ENCODE data around the gene SIAH1.
"Not testable (repeated sequence)": the region's sequence is repeated elsewhere in the genome, so short reads cannot be mapped to it uniquely, and the experiment has no call there.

SIAH1 gene

GRCh38 chr16:48385253-48386150 lies at the start of gene SIAH1:
Gene SIAH1 (minus strand): TSS chr16:48385413. CDS start chr16:48362428, 22,985 bp downstream.
- peak in 1 of 2 experiments; percentile 53 for DNase-seq

GRCh38 chr16:48434653-48435317 lies 49.6 kb upstream of the SIAH1 start:
- DNase-seq = no peak

- no peak for DNase-seq
These were observed 48.8 kb upstream of the SIAH1 start for GRCh38 chr16:48433850-48434530.

- DNase-seq = no peak
These were observed 48.1 kb upstream of the SIAH1 start for GRCh38 chr16:48433116-48433849.

DNA sequence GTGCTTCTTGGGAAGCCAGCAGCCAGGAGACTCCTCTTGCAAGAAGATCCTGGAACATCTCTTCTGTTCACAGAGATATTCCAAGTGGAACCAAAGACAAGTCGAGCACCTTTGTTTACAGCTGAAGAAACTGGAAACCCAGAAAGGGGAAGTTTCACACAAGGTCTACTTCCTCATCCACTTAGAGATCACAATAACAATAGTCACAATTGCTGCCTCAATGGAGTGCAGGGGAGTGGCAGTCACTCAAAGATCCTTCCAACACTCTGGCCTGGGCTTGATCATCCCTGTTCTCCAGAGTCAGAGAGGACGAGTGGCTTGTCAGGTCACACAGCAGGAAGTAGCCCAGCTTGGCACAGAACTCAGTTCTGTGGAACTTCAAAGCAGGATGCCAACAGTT lies 46.9 kb upstream of the SIAH1 start:
- no peak for DNase-seq

DNA sequence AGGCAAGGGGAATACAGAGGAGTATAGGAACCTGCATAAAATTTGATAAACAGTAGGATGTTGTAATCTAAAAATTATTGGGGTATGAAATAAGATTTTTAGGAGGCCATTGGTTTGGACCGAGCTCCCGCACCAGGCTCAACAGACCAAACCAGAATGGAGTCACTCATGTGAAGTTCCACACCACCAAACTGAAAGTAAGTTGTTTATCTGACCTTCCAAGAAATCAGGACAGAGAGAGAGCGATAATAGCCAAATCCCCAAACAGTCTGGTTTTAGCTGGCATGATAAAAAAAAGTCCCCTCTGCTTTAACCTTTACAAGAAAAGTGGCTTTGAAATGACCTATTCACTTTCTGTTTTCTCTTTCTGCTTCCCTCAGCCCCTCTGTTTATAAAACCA lies 45.7 kb upstream of the SIAH1 start:
- no peak for DNase-seq

DNA sequence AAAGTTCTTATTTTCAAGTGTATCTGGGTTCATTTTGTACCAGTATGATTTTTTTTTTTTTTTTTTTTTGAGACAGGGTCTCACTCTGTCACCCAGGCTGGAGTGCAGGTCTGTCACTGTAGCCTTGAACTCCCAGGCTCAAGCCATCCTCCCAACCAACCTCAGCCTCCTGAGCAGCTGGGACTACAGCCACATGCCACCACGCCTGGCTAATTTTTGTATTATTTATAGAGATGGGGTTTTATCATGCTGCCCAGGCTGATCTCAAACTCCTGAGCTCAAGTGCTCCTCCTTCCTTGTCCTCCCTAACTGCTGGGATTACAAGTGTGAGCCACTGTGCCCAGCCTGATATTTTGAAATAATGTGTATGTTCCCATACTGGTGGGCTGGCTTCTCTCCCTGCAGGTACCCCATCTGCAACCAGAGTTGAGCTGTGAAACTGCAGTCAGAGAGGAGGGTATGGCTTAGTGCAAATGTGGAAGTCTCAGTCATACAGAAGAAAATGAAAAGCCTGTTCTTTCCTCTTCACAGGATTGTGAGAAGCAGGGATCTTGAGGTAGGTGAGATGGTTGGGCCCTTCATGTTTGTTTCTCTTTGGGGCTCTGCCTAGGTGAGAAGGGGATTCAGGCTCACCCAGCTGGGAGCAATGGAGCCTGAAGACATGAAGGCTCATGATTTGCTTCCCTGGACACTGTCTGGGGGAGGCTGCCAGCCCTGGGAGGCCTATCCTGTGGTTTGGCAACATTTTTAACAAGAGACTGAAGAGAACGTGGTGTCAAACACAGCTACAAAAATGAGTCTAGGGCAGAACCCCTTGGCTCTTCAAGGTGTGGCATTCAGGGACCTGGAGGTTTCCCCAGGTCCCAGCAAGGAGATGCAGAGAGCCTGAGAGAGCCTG lies 41.3 kb upstream of the SIAH1 start:
- DNase-seq = no peak

- DNase-seq = no peak
These were observed 37.3 kb upstream of the SIAH1 start for GRCh38 chr16:48422537-48422936.

DNA sequence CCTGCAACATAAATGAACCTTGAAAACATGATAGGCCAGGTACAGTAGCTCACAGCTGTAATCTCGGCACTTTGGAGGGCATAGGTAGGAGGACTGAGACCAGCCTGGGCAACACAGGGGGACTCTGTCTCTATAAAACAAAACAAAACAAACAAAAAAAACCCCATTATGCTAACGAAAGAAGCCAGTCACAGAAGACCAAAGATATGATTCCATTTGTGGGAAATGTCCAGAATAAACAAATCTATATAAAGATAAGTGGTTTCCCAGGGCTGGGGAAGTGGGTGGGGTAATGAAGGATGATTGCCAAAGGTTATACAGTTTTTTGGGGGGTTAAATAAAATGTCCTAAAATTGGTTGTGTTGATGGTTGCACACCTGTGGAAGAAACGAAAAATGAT lies 36.5 kb upstream of the SIAH1 start:
- DNase-seq = no peak

- no peak for DNase-seq
These were observed 35.2 kb upstream of the SIAH1 start for GRCh38 chr16:48420437-48420836.

DNA sequence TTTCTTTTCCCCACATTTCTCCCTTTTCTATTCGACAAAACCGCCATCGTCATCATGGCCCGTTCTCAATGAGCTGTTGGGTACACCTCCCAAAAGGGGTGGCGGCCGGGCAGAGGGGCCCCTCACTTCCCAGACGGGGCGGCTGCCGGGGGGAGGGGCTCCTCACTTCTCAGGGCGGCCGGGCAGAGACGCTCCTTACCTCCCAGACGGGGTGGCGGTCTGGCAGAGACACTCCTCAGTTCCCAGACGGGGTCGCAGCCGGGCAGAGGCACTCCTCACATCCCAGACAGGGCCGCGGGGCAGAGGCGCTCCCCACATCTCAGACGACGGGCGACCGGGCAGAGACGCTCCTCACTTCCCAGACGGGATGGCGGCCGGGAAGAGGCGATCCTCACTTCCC lies 31.4 kb upstream of the SIAH1 start:
- not testable (repeated sequence) for DNase-seq

GRCh38 chr16:48413272-48413671 lies 28.1 kb upstream of the SIAH1 start:
- no peak for DNase-seq

- DNase-seq = no peak
These were observed 24.8 kb upstream of the SIAH1 start for GRCh38 chr16:48409839-48410632.

DNA sequence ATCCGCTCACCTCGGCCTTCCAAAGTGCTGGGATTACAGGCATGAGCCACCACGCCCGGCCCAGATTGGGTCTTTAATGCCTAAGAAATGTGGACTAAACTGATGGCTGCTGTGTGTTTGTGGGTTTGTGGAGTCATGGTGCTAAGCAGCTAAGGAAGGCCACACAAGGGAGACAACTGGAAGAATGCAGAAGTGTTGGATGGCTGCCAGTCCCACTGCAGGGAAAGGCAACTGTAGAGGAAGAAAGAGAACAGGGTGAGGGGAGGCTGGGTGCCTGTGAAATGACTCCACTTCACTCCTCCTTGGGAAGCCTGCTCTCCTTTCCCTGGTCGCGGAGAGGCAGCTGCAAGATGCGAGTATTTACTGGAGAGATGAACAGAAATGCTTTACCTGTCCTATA lies 23.5 kb upstream of the SIAH1 start:
- DNase-seq = no peak

DNA sequence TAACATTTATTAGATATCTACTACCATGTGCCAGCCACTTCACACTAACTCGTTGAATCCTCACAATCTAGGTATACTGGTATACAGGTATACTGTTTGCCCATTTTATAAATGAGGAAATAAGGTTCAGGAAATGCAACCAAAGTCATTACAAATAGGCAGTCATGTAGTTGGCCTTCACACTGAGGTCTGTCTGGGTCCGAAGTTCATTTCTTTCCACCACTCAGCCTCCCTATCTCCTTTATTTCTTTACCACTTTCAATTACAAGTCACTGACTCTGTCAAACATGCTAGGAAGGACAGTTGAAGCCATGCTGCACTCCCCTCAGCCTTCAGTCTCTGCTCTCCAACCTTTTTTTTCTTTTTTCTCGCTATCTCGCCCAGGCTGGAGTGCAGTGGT lies 20.7 kb upstream of the SIAH1 start:
- no peak for DNase-seq

- no peak for DNase-seq
These were observed 19.9 kb upstream of the SIAH1 start for GRCh38 chr16:48405153-48405552.

DNA sequence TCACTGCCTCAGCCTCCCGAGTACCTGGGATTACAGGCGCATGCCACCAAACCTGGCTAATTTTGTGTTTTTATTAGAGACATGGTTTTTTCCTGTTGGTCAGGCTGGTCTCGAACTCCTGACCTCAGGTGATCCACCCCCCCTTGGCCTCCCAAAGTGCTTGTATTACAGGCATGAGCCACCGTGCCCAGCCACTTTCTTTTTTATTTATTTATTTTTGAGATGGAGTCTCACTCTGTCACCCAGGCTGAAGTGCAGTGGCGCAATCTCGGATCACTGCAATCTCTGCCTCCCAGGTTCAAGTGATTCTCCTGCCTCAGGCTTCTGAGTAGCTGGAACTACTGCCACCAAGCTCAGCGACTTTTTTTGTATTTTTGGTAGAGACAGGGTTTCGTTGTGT lies 17.3 kb upstream of the SIAH1 start:
- DNase-seq = not testable (repeated sequence)

DNA sequence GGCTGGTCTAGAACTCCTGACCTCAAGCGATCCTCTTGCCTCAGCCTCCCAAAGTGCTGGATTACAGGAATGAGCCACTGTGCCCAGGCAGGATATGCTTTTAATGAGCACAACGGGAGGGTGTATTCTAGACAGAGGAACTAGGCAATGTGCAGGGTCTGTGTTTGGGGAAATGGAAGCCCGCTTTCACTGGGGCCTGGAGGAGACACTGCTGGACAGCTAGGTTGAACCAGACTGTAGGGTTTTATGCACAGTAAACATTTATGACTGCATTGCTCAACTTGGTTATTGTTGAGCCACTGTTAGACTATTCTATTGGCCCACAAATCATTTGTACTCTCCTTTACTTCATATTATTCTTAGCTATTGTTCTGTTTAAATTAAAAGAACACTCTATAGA lies 10.2 kb upstream of the SIAH1 start:
- no peak for DNase-seq

- no peak for DNase-seq
These were observed 9.1 kb upstream of the SIAH1 start for GRCh38 chr16:48394355-48394703.

DNA sequence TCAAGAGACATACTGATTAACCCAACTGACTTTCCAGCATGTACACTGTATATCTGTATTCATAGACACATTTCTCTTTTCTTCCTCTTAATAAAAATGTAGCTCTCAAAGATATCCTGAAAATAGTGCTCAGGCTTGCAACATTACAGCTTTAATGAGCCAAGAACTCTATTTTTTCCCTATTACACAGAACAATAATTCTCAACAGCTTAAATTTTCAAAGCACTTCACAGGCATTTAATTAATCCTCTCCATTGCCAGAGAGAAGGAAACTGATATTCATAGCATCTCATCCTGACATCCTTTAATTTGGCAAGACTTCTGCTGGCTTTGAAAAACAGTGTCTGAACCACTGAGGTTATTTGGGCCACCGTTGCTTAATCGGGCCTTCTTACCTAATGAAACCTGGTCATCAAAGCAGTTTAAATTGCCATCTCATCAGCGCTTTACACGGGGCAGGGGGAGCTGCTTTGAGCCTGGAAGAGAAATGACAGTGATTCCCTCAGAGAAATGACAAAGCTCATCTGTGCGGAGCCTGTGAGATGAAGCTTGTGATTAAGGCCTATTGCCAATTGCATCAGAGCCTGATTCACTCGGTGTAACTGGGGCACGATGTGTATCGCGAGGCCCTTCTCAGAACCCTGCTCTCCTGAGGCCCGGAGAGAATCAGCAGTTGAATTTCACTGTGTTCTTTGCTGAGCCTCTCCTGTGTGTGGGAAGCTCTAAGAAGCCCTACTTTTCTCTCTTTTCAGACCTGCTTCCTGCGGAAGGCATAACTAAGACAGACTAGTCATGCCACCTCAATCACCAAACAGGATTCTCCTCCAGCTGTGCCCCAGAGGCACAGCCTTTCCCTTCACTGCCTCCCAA lies 8.5 kb upstream of the SIAH1 start:
- no peak for DNase-seq
